ENCODE results near the gene LMO7. TPM values are rescaled to one million over a fixed set of nuclear protein-coding genes. Genes with fewer than 3 reads are reported as not detected.
A peak's percentile ranks its signal among the peaks of the same experiment; 100 is the strongest.

LMO7 gene
- total and polyA plus RNA-seq, 2 of the 8 experiments (the other 6 are each of a cell fraction or from before 2014, with no cell fraction given): 8.1 to 28.3 TPM

DNA sequence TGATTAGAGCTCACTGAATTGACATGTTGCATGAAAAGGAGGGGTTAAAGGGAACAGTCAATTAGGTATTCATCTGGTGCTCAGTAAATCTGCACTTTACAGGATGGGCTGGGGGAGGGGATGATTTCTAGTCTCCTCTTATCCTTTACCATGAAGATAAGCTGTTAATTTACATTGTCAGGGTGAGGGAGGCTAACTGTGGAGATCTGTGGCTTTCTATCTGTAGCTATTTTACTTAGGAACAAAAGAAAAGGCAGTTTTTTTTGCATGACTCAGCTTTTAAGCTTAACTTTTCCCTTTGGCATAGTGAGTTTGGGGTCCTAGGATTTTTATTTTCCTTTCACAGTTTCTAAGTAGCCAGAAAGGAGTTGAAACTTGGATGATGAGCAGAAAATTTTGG lies 253.3 kb downstream of the LMO7 start:
- H2BK120ac ChIP-seq (replicated peaks; ENCODE audit: low read depth, low read length): no peak overlapping the region
- H3K9me3 ChIP-seq (ENCODE audit: insufficient read depth in 2 of 2, low read depth in 1 of 2, low read length in 1 of 2): no peaks in the 10 kb centered on the region
- no peak overlapping the region for H3K56ac ChIP-seq (replicated peaks; ENCODE audit: insufficient read length, low read depth, low read length)
- H3K14ac ChIP-seq (ENCODE audit: insufficient read length): no peak overlapping the region
- no peak overlapping the region for H2BK20ac ChIP-seq (ENCODE audit: low read length)
- no peak overlapping the region for H3K27ac ChIP-seq (ENCODE audit: low read depth, low read length)
- no peak overlapping the region for H3K4ac ChIP-seq (replicated peaks; ENCODE audit: insufficient read length, low read depth, low read length)
- peak in 1 of 2 experiments; percentile 23 for DNase-seq (ENCODE audit: low read depth in 1 of 2, low spot score in 2 of 2)
- no peak overlapping the region; the same call in 1 of the 2 replicates for H2BK5ac ChIP-seq (ENCODE audit: low read depth, low read length)
- no peaks in the 10 kb centered on the region for H3K23me2 ChIP-seq (ENCODE audit: low read depth, low read length)
- ChIA-PET POLR2A (ENCODE audit: partially characterized antibody) (no interaction called here), CTCF (ENCODE audit: partially characterized antibody) (interaction anchor here (0.8 to 8.5 kb wide), 11 partner anchors 12 to 299 kb away, joined by 3 to 47 read pairs (median 5); no protein-coding TSS in a partner anchor)
- no peak overlapping the region for H3K9ac ChIP-seq (replicated peaks in 1 of 4; ENCODE audit: extremely low read depth in 1 of 4, low read depth in 3 of 4, low read length in 3 of 4)
- no peak overlapping the region for H3K23ac ChIP-seq (ENCODE audit: insufficient read length)
- H3K79me1 ChIP-seq (ENCODE audit: low read depth, low read length): no peaks in the 10 kb centered on the region
- no peaks in the 10 kb centered on the region for H3K27me3 ChIP-seq (replicated peaks in 1 of 4; ENCODE audit: control insufficient read depth in 3 of 4, extremely low read depth in 1 of 4, insufficient read depth in 3 of 4, low read length in 3 of 4)
- FAIRE-seq: no peak
- 0 out of 2 replicates have a peak overlapping the region, but pooled peaks have one; percentile 48 for H3K18ac ChIP-seq (ENCODE audit: extremely low read depth, low read length)
- peak overlapping the region in 1 of 2 experiments; percentile 26; a peak in 1 of 4 replicates for H3K4me2 ChIP-seq (ENCODE audit: insufficient read depth in 1 of 2, low read depth in 2 of 2, low read length in 2 of 2)
- H3K36me3 ChIP-seq (ENCODE audit: control insufficient read depth in 2 of 4, insufficient read depth in 4 of 4, low read length in 3 of 4): no peaks in the 10 kb centered on the region
- no peak overlapping the region for H2BK12ac ChIP-seq (ENCODE audit: low read depth, low read length)
- no peak overlapping the region; a peak in 1 of 8 replicates for H3K4me3 ChIP-seq (ENCODE audit: extremely low read depth in 1 of 4, insufficient read depth in 2 of 4, low read depth in 3 of 4, low read length in 4 of 4)
- peaks cover 0 to 10% (median 6%) of the 10 kb centered on the region in 4 experiments; a peak in 3 of 7 replicates for H3K4me1 ChIP-seq (replicated peaks in 1 of 4; ENCODE audit: control insufficient read depth in 3 of 4, insufficient read depth in 4 of 4, low read length in 3 of 4)
- no peak overlapping the region for H4K5ac ChIP-seq (ENCODE audit: insufficient read length, low read depth, low read length)
- no peaks in the 10 kb centered on the region for H4K20me1 ChIP-seq (replicated peaks in 1 of 2; ENCODE audit: control insufficient read depth in 1 of 2, insufficient read depth in 2 of 2, low read length in 2 of 2)
- no peak overlapping the region for H2AK5ac ChIP-seq (ENCODE audit: low read depth, low read length)
- no peak overlapping the region for H4K91ac ChIP-seq (replicated peaks; ENCODE audit: insufficient read length, low read length)
- H2BK15ac ChIP-seq (ENCODE audit: low read length): no peak overlapping the region
- H2AFZ ChIP-seq (ENCODE audit: low read length): no peak overlapping the region; the same call in 1 of the 2 replicates
- TF ChIP-seq PHF8 (conservative IDR thresholded peaks at IDR 0.05; ENCODE audit: low read depth, low read length): no peak
- TF ChIP-seq BACH1 (IDR thresholded peaks at IDR 0.05; ENCODE audit: low read length): peak; percentile 33; the same call in 1 of the 2 replicates
- peak; percentile 65; the same call in 1 of the 2 replicates for TF ChIP-seq MAFK (IDR thresholded peaks at IDR 0.05; ENCODE audit: low read depth, low read length)
- no peak overlapping the region for H4K8ac ChIP-seq (ENCODE audit: extremely low read depth, insufficient read depth, low read length)
- no peaks in the 10 kb centered on the region for H3K79me2 ChIP-seq (ENCODE audit: control insufficient read depth in 1 of 2, insufficient read depth in 2 of 2, low read length in 2 of 2)
